Transverse colon (tissue), 4 donors: ENCODE results near the gene NUPR1.
"Not testable (repeated sequence)": the region's sequence is repeated elsewhere in the genome, so short reads cannot be mapped to it uniquely, and the experiment has no call there.

Experiments
- EP300 ChIP-seq: sonication (generic); formaldehyde crosslinking; IDR thresholded peaks from one replicate; pipeline ENCODE4 v1.6.1; 2017; ENCODE audit warnings: antibody characterized with exemption, low read depth
- POLR2A ChIP-seq: fragments of 450-650 bp; IDR thresholded peaks from one replicate; pipeline ENCODE4 v1.6.1; 2016; ENCODE audit warnings: antibody characterized with exemption, mild to moderate bottlenecking, moderate library complexity
- POLR2AphosphoS5 ChIP-seq, 3 donors: sonication (generic); formaldehyde crosslinking; IDR thresholded peaks; one replicate each; pipeline ENCODE4 v1.6.1; 2016; ENCODE audit warnings: antibody characterized with exemption in 3 of 3
- TF ChIP-seq, protein P1 (sequence below), 5 experiments: fragments of 200-600 bp in 3 of 5; fragments of 450-650 bp in 2 of 5; sonication (generic) in 3 of 5; IDR thresholded peaks; 1 replicate in 2 of 5; 2 replicates in 3 of 5; pipeline ENCODE4 v1.5.1; 2016 to 2017; ENCODE audit warnings: antibody characterized with exemption in 5 of 5, inconsistent platforms in 3 of 5, mild to moderate bottlenecking in 2 of 5, moderate library complexity in 1 of 5

DNA sequence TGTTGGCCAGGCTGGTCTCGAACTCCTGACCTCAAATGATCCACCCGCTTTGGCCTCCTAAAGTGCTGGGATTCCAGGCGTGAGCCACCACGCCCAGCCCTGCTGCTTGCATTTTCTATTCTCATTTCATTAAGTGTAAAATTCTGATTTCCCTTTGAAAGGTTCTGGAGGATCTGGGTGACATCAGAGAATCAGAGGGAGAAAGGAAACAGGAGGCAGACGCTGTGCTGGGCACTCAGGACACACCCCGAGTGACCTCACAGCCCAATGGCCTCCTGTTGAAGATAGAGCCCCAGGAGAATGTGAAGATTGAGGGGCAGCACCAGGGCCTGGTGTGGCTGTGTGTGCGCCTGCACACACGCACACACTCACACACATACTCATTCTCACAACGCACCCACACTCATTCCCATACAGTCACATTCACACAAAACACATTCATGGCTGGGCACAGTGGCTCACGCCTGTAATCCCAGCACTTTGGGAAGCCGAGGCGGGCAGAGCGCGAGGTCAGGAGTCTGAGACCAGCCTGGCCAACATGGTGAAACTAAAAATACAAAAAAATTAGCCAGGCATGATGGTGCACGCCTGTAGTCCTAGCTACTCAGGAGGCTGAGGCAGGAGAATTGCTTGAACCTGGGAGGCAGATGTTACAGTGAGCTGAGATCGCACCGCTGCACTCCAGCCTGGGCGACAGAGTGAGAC is 38.1 kb downstream of the NUPR1 start:
- not testable (repeated sequence) for TF ChIP-seq POLR2A; EP300; POLR2AphosphoS5 (IDR thresholded peaks at IDR 0.05)
- TF ChIP-seq, protein P1, sequence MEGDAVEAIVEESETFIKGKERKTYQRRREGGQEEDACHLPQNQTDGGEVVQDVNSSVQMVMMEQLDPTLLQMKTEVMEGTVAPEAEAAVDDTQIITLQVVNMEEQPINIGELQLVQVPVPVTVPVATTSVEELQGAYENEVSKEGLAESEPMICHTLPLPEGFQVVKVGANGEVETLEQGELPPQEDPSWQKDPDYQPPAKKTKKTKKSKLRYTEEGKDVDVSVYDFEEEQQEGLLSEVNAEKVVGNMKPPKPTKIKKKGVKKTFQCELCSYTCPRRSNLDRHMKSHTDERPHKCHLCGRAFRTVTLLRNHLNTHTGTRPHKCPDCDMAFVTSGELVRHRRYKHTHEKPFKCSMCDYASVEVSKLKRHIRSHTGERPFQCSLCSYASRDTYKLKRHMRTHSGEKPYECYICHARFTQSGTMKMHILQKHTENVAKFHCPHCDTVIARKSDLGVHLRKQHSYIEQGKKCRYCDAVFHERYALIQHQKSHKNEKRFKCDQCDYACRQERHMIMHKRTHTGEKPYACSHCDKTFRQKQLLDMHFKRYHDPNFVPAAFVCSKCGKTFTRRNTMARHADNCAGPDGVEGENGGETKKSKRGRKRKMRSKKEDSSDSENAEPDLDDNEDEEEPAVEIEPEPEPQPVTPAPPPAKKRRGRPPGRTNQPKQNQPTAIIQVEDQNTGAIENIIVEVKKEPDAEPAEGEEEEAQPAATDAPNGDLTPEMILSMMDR (IDR thresholded peaks at IDR 0.05): not testable (repeated sequence)
